Natural killer cell (primary cell): ENCODE measurements around the gene RPE65. TPM values are rescaled to one million over a fixed set of nuclear protein-coding genes. Genes with fewer than 3 reads are reported as not detected.

Experiments used
- ATAC-seq, 3 donors: fragments of 150-1000 bp in 2 of 3; fragments of 200-7000 bp in 1 of 3; cut with Tn5 transposase; 1 replicate in 1 of 3; 2 replicates in 2 of 3; pipeline ENCODE4 v1.10.0; 2021; ENCODE audit warnings: mild to moderate bottlenecking in 2 of 3, moderate library complexity in 2 of 3
- DNase-seq, 2 donors: peaks; one replicate each; pipeline versions ENCODE4 v3.0.0 to v3.0.0-alpha.2; 2013 to 2021; ENCODE audit warnings: mixed read lengths in 1 of 2
- H3K27ac ChIP-seq: one replicate; pipeline ENCODE4 v1.5.1; 2013; ENCODE audit warnings: mild to moderate bottlenecking, low read length
- H3K27me3 ChIP-seq: one replicate; pipeline ENCODE4 v1.6.1; 2013; ENCODE audit warnings: low read length; ENCODE audit not compliant: control insufficient read depth, insufficient read depth
- H3K36me3 ChIP-seq: one replicate; pipeline ENCODE4 v1.6.1; 2013; ENCODE audit warnings: low read length; ENCODE audit not compliant: control insufficient read depth, insufficient read depth
- H3K4me1 ChIP-seq: one replicate; pipeline ENCODE4 v1.6.1; 2013; ENCODE audit warnings: low read length; ENCODE audit not compliant: control insufficient read depth, insufficient read depth
- H3K4me3 ChIP-seq: one replicate; pipeline ENCODE4 v1.5.1; 2013; ENCODE audit warnings: low read length
- H3K9me3 ChIP-seq: one replicate; pipeline ENCODE4 v1.6.1; 2013; ENCODE audit warnings: low read length; ENCODE audit not compliant: control insufficient read depth, insufficient read depth
- H3K27ac Mint-ChIP-seq, 2 donors: one replicate each; pipeline ENCODE4 v1.8.0; 2022; ENCODE audit warnings: mild to moderate bottlenecking in 2 of 2, mixed read lengths in 2 of 2, moderate library complexity in 1 of 2
- H3K27me3 Mint-ChIP-seq, 2 donors: one replicate each; pipeline ENCODE4 v1.8.0; 2022; ENCODE audit warnings: low read depth in 2 of 2, mixed read lengths in 2 of 2
- H3K36me3 Mint-ChIP-seq: one replicate; pipeline ENCODE4 v1.8.0; 2022; ENCODE audit warnings: mixed read lengths
- H3K4me1 Mint-ChIP-seq, 2 donors: one replicate each; pipeline ENCODE4 v1.8.0; 2022; ENCODE audit warnings: mixed read lengths in 2 of 2
- H3K4me3 Mint-ChIP-seq: one replicate; pipeline ENCODE4 v1.8.0; 2022; ENCODE audit warnings: mild to moderate bottlenecking, moderate library complexity, mixed read lengths
- H3K9me3 Mint-ChIP-seq, 2 donors: one replicate each; pipeline ENCODE4 v1.8.0; 2022; ENCODE audit warnings: mixed read lengths in 2 of 2
- CTCF ChIP-seq: fragments of 200-600 bp; IDR thresholded peaks from one replicate; pipeline ENCODE4 v1.8.0; 2022; ENCODE audit warnings: antibody characterized with exemption
- whole genome bisulfite sequencing: methylation state at CpG from one replicate; pipeline ENCODE4 v1.1.7; 2013; ENCODE audit warnings: missing lambda C conversion rate; ENCODE audit not compliant: insufficient coverage; 5-methylcytosine and 5-hydroxymethylcytosine counted together
- intact Hi-C: fragments of 100-400 bp; cut with micrococcal nuclease; formaldehyde crosslinking; loops from one replicate; pipeline ENCODE4 v1.14.2; 2022
- total RNA-seq, 4 donors: library from RNA; stranded (reverse); fragments of 120-200 nt in 1 of 4; gene quantifications; one replicate each; pipeline versions ENCODE4 v1.2.3 to v1.2.4, GENCODE V29; 2013 to 2022

Gene RPE65
- total RNA-seq, 3 donors from 2014 or later (not counting 1 experiment from before 2014, with no cell fraction given): not detected

GRCh38 chr1:68490046-68490651, 40.4 kb upstream of the RPE65 start:
- Mint-ChIP-seq H3K27me3 (no peaks in the 10 kb centered on the region), H3K9me3 (no peaks in the 10 kb centered on the region), H3K36me3 (no peaks in the 10 kb centered on the region), H3K27ac (no peak overlapping the region), H3K4me3 (no peak overlapping the region), H3K4me1 (peaks cover under 1 to 11% of the 10 kb centered on the region in 2 donors)
- no peak overlapping the region for H3K27ac ChIP-seq
- no peaks in the 10 kb centered on the region for H3K27me3 ChIP-seq
- ATAC-seq: no peak
- WGBS: 100% methylated on average over 1 of the region's 2 CpGs
- H3K9me3 ChIP-seq: no peaks in the 10 kb centered on the region
- no peaks in the 10 kb centered on the region for H3K36me3 ChIP-seq
- H3K4me3 ChIP-seq: no peak overlapping the region
- DNase-seq: no peak
- TF ChIP-seq CTCF: no peak
- intact Hi-C loops: no loop called here
- H3K4me1 ChIP-seq: no peaks in the 10 kb centered on the region

GRCh38 chr1:68485431-68486022, 35.8 kb upstream of the RPE65 start:
- H3K4me3 ChIP-seq: no peak overlapping the region
- no peaks in the 10 kb centered on the region for H3K4me1 ChIP-seq
- intact Hi-C loops: no loop called here
- 88% methylated on average over 1 of the region's 3 CpGs for WGBS
- no peaks in the 10 kb centered on the region for H3K36me3 ChIP-seq
- TF ChIP-seq CTCF: no peak
- no peaks in the 10 kb centered on the region for H3K36me3 Mint-ChIP-seq
- H3K27me3 Mint-ChIP-seq: no peaks in the 10 kb centered on the region
- no peak overlapping the region for H3K4me3 Mint-ChIP-seq
- H3K9me3 Mint-ChIP-seq: no peaks in the 10 kb centered on the region
- no peak overlapping the region for H3K27ac ChIP-seq
- no peak overlapping the region for H3K27ac Mint-ChIP-seq
- H3K9me3 ChIP-seq: no peaks in the 10 kb centered on the region
- no peak for ATAC-seq
- H3K4me1 Mint-ChIP-seq: peaks cover 0 to 6% of the 10 kb centered on the region in 2 donors
- no peaks in the 10 kb centered on the region for H3K27me3 ChIP-seq
- no peak for DNase-seq

GRCh38 chr1:68484618-68485017, 34.9 kb upstream of the RPE65 start:
- DNase-seq: no peak
- Mint-ChIP-seq H3K4me3 (no peak overlapping the region), H3K27ac (no peak overlapping the region), H3K36me3 (no peaks in the 10 kb centered on the region), H3K27me3 (no peaks in the 10 kb centered on the region), H3K4me1 (peaks cover 0 to 9% of the 10 kb centered on the region in 2 donors), H3K9me3 (no peaks in the 10 kb centered on the region)
- intact Hi-C loops: no loop called here
- no peak for TF ChIP-seq CTCF
- Histone ChIP-seq H3K27ac (no peak overlapping the region), H3K4me1 (no peaks in the 10 kb centered on the region), H3K4me3 (no peak overlapping the region), H3K27me3 (no peaks in the 10 kb centered on the region), H3K36me3 (no peaks in the 10 kb centered on the region), H3K9me3 (no peaks in the 10 kb centered on the region)
- WGBS: 100% methylated on average over 1 of the region's 1 CpG
- ATAC-seq: no peak

GRCh38 chr1:68481041-68481440, 31.3 kb upstream of the RPE65 start:
- intact Hi-C loops: no loop called here
- H3K27me3 Mint-ChIP-seq: no peaks in the 10 kb centered on the region
- no peaks in the 10 kb centered on the region for H3K9me3 ChIP-seq
- no peaks in the 10 kb centered on the region for H3K4me1 ChIP-seq
- peaks cover 0 to 9% of the 10 kb centered on the region in 2 donors for H3K4me1 Mint-ChIP-seq
- DNase-seq (no peak), ATAC-seq (no peak)
- peaks cover 2% of the 10 kb centered on the region for H3K36me3 ChIP-seq
- no peaks in the 10 kb centered on the region for H3K27me3 ChIP-seq
- no peaks in the 10 kb centered on the region for H3K9me3 Mint-ChIP-seq
- no peak overlapping the region for H3K27ac ChIP-seq
- H3K4me3 Mint-ChIP-seq: no peak overlapping the region
- H3K27ac Mint-ChIP-seq: no peak overlapping the region
- no peak overlapping the region for H3K4me3 ChIP-seq
- no peak for TF ChIP-seq CTCF
- WGBS: 86% methylated on average over 2 of the region's 3 CpGs
- no peaks in the 10 kb centered on the region for H3K36me3 Mint-ChIP-seq
